Transverse colon (tissue), 3 donors: Measurements from ENCODE around the gene CCDC148.

Experiments
- POLR2A ChIP-seq: fragments of 450-650 bp; IDR thresholded peaks from one replicate; pipeline ENCODE4 v1.6.1; 2016; ENCODE audit warnings: antibody characterized with exemption, mild to moderate bottlenecking, moderate library complexity
- TF ChIP-seq, protein P1 (sequence below), 5 experiments: fragments of 200-600 bp in 3 of 5; fragments of 450-650 bp in 2 of 5; sonication (generic) in 3 of 5; IDR thresholded peaks; 1 replicate in 2 of 5; 2 replicates in 3 of 5; pipeline ENCODE4 v1.5.1; 2016 to 2017; ENCODE audit warnings: antibody characterized with exemption in 5 of 5, inconsistent platforms in 3 of 5, mild to moderate bottlenecking in 2 of 5, moderate library complexity in 1 of 5

DNA sequence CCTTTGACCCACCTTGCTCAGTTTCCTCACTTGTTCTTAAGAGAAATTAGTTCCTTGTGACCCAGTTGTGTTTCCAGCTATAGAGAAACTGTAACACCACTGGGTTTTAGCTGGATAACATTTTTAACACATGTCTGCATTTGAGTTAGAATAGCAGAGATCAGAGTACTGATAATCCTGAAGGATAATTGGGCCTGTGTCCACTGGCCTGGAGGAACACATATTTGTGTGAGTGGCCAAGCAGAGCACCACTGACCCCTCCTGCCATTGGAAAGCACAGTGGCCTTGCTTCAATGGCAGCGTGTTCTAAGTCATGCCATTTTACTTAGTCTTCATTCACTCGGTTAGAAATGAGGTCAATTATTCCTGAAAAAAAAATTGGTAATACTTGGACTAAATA lies 42.8 kb upstream of the CCDC148 start:
- TF ChIP-seq, protein P1, sequence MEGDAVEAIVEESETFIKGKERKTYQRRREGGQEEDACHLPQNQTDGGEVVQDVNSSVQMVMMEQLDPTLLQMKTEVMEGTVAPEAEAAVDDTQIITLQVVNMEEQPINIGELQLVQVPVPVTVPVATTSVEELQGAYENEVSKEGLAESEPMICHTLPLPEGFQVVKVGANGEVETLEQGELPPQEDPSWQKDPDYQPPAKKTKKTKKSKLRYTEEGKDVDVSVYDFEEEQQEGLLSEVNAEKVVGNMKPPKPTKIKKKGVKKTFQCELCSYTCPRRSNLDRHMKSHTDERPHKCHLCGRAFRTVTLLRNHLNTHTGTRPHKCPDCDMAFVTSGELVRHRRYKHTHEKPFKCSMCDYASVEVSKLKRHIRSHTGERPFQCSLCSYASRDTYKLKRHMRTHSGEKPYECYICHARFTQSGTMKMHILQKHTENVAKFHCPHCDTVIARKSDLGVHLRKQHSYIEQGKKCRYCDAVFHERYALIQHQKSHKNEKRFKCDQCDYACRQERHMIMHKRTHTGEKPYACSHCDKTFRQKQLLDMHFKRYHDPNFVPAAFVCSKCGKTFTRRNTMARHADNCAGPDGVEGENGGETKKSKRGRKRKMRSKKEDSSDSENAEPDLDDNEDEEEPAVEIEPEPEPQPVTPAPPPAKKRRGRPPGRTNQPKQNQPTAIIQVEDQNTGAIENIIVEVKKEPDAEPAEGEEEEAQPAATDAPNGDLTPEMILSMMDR (IDR thresholded peaks at IDR 0.05), result no peak
- no peak for TF ChIP-seq POLR2A
